ENCODE data around the gene SNAI3.
"Not testable (repeated sequence)": the region's sequence is repeated elsewhere in the genome, so short reads cannot be mapped to it uniquely, and the experiment has no call there.

SNAI3 gene

DNA sequence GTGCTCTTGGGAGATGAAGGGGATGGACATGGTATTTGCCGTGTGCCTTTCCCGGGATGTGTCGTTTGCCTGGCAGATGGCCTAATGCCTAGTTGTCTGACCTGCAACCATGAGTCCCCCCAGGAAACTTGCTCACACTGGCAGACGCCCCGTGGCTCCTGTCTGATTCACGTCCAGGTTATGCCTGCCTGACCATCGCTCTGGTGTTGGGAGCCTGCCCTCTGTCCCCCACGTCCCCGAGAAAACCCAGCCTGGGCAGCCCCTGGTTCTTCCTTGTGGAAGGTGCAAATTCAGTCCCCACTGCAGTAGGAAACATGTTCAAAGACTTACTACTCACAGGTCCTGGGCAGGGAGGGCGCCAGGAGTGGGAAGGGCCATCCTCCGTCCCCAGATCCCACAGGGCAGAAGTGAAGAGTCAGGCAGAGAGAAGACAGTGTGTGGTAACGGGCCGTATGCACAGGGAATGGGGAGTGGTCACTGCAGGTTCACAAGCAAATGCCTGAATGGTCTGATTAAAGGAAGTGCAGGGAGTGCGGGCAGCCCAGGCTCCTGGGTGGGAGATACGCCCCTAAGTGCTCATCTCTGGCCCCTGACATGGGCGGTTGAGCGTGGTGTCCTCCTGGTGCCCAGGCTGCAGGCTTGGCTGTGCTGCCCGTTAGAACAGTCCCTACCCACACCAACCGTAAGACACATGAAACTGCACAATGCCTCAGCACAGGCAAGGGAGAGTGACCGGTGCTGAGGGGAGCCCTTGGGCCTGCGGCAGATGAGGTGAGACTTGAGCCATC, 4.2 kb upstream of the SNAI3 start:
- no peak for DNase-seq

DNA sequence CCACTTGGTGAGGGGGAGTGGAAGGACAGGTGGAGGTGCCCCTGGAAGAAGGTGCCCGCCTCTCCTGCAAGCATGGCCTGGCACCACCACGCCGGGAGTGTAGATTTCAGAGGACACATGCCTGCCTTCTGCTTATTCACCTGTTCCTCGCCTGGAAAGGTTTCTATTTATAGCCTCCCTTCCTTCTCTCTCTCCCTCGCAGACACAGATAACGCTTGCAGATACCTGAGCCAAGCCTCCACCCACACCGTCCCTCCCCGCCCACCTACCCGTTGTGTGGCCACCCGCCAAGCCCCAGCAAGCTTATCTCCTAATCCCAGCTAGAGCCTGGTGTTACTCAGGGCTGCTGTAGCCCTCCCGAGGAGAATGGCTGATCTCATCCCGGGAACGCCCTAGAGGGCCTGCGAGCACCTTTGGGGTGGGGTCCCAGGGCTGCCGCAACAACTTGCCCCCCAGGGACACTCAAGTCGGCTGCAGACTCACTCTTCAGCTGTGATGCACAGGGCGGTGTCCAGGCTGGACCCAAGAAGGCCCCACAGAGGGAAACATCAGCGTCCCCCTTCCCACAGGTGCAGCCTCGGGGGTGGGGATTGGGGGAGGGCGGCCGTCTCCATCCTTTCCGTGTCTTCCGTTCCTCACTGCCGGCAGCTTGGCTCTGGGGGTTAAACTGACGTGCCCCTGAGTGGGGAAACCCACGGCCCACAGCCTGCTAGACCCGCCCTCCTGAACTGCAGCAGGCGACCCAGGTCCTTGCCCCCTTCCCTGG, 1.9 kb upstream of the SNAI3 start:
- no peak for DNase-seq

- no peak for DNase-seq
These were observed 1.3 kb upstream of the SNAI3 start for GRCh38 chr16:88687676-88688012.

GRCh38 chr16:88687254-88687576, 908 bp upstream of the SNAI3 start:
- DNase-seq, result no peak

- DNase-seq, result no peak
These were observed 257 bp downstream of the SNAI3 start for GRCh38 chr16:88686062-88686438.

- DNase-seq, result no peak
These were observed 898 bp downstream of the SNAI3 start for GRCh38 chr16:88685156-88686061.

- DNase-seq, result no peak
These were observed 1.6 kb downstream of the SNAI3 start for GRCh38 chr16:88684569-88685155.

GRCh38 chr16:88681709-88682451, 4.4 kb downstream of the SNAI3 start:
- DNase-seq, result no peak

GRCh38 chr16:88681084-88681680, 5.1 kb downstream of the SNAI3 start:
- no peak for DNase-seq

DNA sequence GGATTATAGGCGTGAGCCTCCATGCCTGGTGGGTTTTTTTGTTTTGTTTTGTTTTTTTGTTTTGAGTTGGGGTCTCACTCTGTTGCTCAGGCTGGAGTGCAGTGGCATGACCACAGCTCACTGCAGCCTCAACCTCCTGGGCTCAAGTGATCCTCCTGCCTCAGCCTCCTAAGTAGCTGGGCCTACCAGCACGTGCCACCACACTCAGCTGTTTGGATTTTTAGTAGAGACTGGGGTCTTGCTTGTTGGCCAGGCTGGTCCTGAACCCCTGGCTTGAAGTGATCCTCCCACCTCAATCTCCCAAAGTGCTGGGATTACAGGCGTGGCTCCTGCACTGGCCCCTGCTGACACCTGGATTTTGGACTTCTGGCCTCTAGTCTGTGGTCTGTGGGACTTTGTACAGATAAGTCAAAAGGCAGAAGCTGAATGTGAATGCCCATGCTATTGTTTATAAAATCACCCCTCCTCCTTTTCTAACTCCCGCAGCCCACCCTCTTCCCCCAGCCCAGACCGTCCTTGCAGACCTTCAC, 5.7 kb downstream of the SNAI3 start:
- DNase-seq, result no peak

GRCh38 chr16:88678224-88678979, 7.9 kb downstream of the SNAI3 start:
- no peak for DNase-seq

DNA sequence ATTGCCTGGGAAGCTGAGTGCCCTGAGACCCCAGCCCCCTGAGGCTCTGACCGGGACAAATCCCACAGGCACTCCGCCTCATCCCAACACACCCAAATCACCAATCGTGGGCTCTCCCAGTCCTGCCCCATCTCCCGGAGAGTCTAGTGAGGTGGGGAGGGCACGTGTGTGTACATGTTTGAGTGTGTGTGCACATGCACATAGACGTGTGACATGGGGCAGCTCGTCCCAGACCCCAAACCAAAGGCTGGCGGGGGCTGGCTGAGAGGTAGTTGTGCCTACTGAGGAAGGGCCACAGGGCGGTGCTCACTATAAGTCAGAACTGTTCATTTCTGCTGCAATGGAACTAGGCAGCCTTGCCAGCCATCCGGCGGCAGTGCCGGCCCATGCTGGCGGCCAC, 8.6 kb downstream of the SNAI3 start:
- no peak for DNase-seq

- no peak for DNase-seq
These were observed 9.6 kb downstream of the SNAI3 start for GRCh38 chr16:88676502-88677242.

DNA sequence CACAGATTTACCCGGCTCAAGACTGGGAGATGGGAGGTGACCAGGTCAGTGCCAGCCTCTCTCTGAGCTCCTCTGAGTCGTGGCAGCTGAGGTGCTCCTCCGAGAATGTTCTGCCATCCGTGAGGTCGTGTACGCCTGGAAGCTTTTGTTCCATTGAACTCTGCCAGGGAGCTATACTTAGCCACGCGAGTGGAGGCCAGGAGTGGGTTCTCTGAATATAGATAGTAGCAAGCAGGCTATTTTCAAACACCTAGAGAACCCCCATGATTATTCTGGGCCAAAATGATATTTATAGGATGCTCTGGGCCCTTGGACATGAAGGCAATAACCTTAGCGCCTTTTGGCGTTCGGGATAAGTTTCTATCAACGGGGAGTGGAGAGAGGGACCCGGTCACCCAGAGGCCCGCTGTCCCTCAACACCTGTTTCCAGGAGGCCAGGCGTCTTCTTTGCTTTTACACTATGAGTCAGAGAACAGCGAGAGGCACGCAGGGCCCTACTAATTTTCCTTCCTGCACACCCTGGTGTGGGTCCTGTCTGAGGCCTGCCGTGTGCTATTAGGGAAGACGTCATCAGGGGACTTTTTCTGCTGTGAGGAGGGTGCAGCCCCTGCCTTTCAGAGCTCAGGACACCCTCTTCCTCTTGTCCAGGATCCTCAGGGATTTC, 12.5 kb downstream of the SNAI3 start:
- no peak for DNase-seq

DNA sequence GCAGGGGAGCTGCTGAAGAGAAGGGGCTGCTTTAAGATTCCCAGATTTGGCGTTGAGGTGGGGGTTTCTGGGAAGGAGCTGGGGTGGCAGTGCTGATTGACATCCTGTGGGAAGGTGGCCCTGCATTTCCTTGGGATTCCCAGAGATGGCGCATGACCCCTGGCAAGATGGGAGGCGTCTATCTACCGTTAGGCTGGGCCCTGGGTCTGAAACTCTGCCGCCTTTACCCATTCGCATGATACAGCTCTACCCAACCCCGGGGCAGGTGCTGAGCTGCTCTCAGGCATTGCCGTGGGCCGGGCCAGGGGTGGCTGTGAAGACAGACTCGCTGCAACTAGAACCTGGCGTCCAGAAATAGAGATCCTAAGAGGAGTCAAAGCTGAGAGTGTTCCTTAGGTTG, 13.5 kb downstream of the SNAI3 start:
- DNase-seq, result no peak

DNA sequence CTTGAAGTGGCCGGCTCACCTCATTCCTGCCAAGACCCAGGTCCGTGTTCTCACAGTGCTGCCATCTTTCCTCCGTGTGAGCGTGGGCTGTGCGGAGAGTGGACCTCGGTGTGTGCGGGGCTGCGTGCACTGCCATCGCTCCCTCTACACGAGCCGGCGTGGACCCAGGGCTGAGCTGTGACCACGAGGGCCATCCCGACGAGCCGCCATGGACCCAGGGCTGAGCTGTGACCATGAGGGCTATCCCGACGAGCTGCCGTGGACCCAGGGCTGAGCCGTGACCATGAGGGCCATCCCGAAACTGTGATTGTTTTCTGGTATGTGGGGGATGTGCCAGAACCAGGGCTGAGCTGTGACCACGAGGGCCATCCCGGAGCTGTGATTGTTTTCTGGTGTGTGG, 14.5 kb downstream of the SNAI3 start:
- no peak for DNase-seq

GRCh38 chr16:88669980-88670379, 16.3 kb downstream of the SNAI3 start:
- DNase-seq, result no peak

- not testable (repeated sequence) for DNase-seq
These were observed 16.8 kb downstream of the SNAI3 start for GRCh38 chr16:88669493-88669892.

GRCh38 chr16:88667461-88667860, 18.8 kb downstream of the SNAI3 start:
- no peak for DNase-seq

- no peak for DNase-seq
These were observed 20.7 kb downstream of the SNAI3 start for GRCh38 chr16:88665570-88665969.

Data from retina (tissue), 1 donor.